ENCODE data around the gene WDHD1.
A peak's percentile ranks its signal among the peaks of the same experiment; 100 is the strongest.
"Not testable (repeated sequence)": the region's sequence is repeated elsewhere in the genome, so short reads cannot be mapped to it uniquely, and the experiment has no call there.

Gene WDHD1

DNA sequence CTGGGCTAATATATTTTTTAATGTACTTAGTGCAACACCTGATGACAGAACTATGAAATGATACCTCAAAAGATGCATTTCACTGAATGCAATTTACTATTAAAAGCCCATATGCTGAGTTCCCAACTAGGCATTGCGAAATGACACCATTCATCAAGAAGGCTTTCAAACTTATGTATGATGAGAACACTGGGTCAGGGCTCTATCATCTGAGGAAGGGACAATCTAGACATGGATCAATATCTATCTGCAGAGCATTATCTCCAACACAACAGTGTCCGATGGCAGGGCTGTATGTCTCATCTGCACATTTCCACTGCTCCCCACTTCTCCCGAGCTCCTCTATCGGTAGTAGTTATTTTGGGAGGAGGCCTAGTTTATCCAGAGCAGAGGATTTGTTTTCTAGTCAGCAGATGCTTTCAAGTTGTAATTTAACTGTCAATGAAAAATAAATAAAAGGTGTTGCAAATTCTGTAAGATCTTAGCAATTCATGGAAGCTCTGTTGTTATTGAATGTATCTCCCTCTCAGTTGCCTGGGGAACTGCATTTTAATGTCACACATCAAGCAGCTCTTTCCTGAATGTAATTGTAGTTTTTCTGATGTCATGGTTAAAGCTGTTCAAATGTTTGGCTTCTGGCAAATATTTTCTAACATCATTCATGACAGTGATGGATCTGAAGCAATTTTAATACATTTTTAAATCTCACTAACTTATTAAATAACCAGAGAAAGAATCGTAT lies 116.9 kb downstream of the WDHD1 start:
- H3K79me2 ChIP-seq (ENCODE audit: control insufficient read depth, insufficient read depth, low read length, unreplicated experiment), result no peaks in the 10 kb centered on the region
- H3K4me3 ChIP-seq (ENCODE audit: low read depth, low read length), result no peak overlapping the region
- H2AFZ ChIP-seq (ENCODE audit: low read length, unreplicated experiment), result no peak overlapping the region
- H3K36me3 ChIP-seq (ENCODE audit: insufficient read depth, low read length), result no peaks in the 10 kb centered on the region
- no peaks in the 10 kb centered on the region for H3K27me3 ChIP-seq (ENCODE audit: insufficient read depth, low read length)
- no peak overlapping the region for H3K27ac ChIP-seq (ENCODE audit: low read depth, low read length)
- no peaks in the 10 kb centered on the region for H3K4me1 ChIP-seq (ENCODE audit: control insufficient read depth, insufficient read depth, low read length, unreplicated experiment)

DNA sequence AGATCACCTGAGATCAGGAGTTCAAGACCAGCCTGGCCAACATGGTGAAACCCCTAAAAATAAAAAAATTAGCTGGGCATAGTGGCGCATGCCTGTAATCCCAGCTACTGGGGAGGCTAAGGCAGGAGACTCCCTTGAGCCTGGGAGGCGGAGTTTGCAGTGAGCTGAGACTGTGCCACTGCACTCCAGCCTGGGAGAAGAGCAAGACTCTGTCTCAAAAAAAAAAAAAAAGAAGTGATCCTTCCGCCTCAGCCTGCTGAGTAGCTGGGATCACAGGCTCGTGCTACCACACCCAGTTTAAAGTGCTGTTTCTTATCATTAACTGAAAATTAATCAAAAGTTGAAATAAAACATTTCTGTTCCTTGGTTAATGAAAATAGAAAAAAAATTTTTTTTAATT lies 117.9 kb downstream of the WDHD1 start:
- H3K79me2 ChIP-seq (ENCODE audit: control insufficient read depth, insufficient read depth, low read length, unreplicated experiment); H3K27ac ChIP-seq (ENCODE audit: low read depth, low read length); H3K4me1 ChIP-seq (ENCODE audit: control insufficient read depth, insufficient read depth, low read length, unreplicated experiment); H2AFZ ChIP-seq (ENCODE audit: low read length, unreplicated experiment); H3K27me3 ChIP-seq (ENCODE audit: insufficient read depth, low read length); H3K4me3 ChIP-seq (ENCODE audit: low read depth, low read length); H3K36me3 ChIP-seq (ENCODE audit: insufficient read depth, low read length): not testable (repeated sequence)

DNA sequence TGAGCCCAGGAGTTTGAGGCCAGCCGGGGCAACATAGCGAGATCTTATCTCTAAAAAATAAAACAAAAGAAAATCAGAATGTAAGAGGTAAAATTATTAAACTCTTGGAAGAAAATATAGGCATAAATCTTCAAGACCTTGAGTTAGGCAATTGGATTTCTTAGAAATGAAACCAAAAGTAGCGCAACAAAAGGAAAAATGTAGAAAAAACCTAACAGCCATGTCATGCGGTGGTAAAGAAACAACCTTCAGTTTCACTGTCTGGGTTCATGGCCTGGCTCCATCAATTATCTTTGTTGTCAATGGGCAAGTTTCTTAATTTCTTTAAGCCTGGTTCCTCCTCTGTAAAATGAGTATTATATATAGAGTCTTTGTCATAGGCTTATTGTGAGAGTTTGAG lies 118.7 kb downstream of the WDHD1 start:
- Histone ChIP-seq H3K27me3 (ENCODE audit: insufficient read depth, low read length) (no peaks in the 10 kb centered on the region), H3K27ac (ENCODE audit: low read depth, low read length) (no peak overlapping the region), H2AFZ (ENCODE audit: low read length, unreplicated experiment) (no peak overlapping the region), H3K4me3 (ENCODE audit: low read depth, low read length) (no peak overlapping the region), H3K36me3 (ENCODE audit: insufficient read depth, low read length) (no peaks in the 10 kb centered on the region), H3K4me1 (ENCODE audit: control insufficient read depth, insufficient read depth, low read length, unreplicated experiment) (no peaks in the 10 kb centered on the region), H3K79me2 (ENCODE audit: control insufficient read depth, insufficient read depth, low read length, unreplicated experiment) (no peaks in the 10 kb centered on the region)

DNA sequence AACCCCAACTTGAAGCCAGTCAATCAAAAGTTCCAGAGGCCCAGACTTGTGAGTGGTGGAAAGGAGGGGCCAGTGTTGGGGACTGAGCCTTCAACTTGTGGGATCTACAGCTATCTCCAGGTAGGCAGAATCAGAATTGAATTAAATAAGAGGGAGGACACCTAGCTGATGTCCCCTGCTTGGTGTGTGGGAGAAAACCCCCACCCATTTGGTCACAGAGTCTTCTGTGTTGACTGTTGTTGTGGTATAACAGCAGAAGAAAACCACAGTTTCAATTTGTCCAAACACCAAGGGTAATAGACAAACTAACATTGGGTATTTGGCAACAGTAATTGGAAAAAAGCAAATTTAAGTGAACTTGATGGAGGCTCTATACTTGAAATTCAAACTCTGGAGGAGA lies 120.8 kb downstream of the WDHD1 start:
- H3K36me3 ChIP-seq (ENCODE audit: insufficient read depth, low read length), result no peaks in the 10 kb centered on the region

DNA sequence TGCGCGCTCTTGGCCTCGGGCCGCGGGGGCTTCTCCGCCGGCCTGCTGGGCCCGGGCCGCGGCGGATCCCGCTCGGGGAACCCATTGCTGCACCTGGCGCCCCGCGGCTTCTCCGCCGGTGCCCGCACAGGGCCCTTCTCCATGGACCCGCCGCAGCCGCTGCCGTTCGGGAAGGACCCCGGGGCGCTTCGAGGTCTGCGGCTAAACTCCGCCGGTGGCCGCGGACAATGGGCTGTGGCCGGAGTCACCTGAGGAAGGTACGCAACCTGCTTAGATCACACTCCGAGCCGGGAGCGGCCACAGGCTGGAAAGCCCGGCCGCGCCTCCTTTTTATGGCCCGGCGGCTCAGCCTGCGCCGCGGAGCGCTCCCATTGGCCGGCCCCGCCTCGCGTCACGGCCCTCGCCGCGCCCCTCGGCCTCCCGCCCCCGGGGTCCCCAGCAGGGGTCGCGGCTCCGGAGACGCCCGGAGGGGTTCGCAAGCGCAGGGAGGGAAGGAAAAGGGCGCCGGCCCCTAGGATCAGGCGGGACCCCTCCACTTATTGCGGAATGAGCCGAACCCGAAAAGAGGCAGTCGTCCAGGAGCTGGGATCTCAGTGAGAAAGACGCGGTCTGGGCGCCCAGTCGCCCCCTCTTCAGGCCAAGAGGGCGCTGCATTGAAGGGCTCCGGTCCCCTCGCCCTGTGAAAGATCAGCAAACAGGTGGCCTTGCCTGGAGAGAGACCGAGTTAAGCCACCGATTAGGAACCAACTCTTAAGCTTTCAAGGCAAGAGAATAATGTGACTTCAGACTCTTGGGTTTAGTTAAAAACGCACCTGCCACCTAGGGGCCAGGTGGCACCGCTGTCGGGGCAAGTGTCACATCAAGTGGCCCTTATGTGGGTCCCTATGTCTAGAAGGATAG lies 124.1 kb downstream of the WDHD1 start, which contains the start of gene GCH1:
Gene GCH1 (minus strand): TSS at position 306 of the 900 bp plus-strand sequence. CDS start 163 bp downstream, at position 143.
- H3K79me2 ChIP-seq (ENCODE audit: control insufficient read depth, insufficient read depth, low read length, unreplicated experiment), result no peaks in the 10 kb centered on the region
- H3K27me3 ChIP-seq (ENCODE audit: insufficient read depth, low read length), result no peaks in the 10 kb centered on the region
- peak within 1 kb of the TSS; percentile 78 for H2AFZ ChIP-seq (ENCODE audit: low read length, unreplicated experiment)
- H3K4me1 ChIP-seq (ENCODE audit: control insufficient read depth, insufficient read depth, low read length, unreplicated experiment), result peaks cover 3% of the 10 kb centered on the region
- H3K36me3 ChIP-seq (ENCODE audit: insufficient read depth, low read length), result no peaks in the 10 kb centered on the region
- H3K4me3 ChIP-seq (ENCODE audit: low read depth, low read length), result peak within 1 kb of the TSS; percentile 90
- no peak within 1 kb of the TSS; the same call in 1 of the 2 replicates for H3K27ac ChIP-seq (ENCODE audit: low read depth, low read length)

More for the DNA sequence above, 120.8 kb downstream of the WDHD1 start:
- Histone ChIP-seq H3K79me2 (ENCODE audit: control insufficient read depth, insufficient read depth, low read length, unreplicated experiment) (no peaks in the 10 kb centered on the region), H3K27me3 (ENCODE audit: insufficient read depth, low read length) (no peaks in the 10 kb centered on the region), H3K4me1 (ENCODE audit: control insufficient read depth, insufficient read depth, low read length, unreplicated experiment) (peaks cover 3% of the 10 kb centered on the region), H3K4me3 (ENCODE audit: low read depth, low read length) (no peak overlapping the region), H2AFZ (ENCODE audit: low read length, unreplicated experiment) (no peak overlapping the region), H3K27ac (ENCODE audit: low read depth, low read length) (no peak overlapping the region)

DNA sequence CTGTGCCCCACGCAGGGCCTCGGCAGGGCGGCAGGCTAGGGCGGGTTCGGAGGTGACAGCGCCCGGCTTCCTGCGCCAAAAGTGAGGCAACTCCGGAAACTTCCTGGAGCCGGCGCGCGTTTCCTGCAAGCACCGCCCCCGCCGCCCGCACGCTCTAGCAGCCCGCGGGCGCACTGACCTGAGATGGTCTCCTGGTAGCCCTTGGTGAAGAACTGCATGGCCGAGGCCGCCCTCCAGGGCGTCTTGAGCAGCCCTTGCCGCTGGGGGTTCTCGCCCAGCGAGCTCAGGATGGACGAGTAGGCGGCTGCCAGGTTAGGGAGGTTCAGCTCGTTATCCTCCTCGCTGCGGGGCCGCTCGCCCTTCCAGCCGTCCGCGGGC lies 124.8 kb downstream of the WDHD1 start:
- Histone ChIP-seq H3K79me2 (ENCODE audit: control insufficient read depth, insufficient read depth, low read length, unreplicated experiment) (no peaks in the 10 kb centered on the region), H3K4me3 (ENCODE audit: low read depth, low read length) (peak overlapping the region; percentile 90), H2AFZ (ENCODE audit: low read length, unreplicated experiment) (peak overlapping the region; percentile 78), H3K4me1 (ENCODE audit: control insufficient read depth, insufficient read depth, low read length, unreplicated experiment) (peaks cover 3% of the 10 kb centered on the region), H3K27ac (ENCODE audit: low read depth, low read length) (no peak overlapping the region; the same call in 1 of the 2 replicates), H3K27me3 (ENCODE audit: insufficient read depth, low read length) (no peaks in the 10 kb centered on the region), H3K36me3 (ENCODE audit: insufficient read depth, low read length) (no peaks in the 10 kb centered on the region)

DNA sequence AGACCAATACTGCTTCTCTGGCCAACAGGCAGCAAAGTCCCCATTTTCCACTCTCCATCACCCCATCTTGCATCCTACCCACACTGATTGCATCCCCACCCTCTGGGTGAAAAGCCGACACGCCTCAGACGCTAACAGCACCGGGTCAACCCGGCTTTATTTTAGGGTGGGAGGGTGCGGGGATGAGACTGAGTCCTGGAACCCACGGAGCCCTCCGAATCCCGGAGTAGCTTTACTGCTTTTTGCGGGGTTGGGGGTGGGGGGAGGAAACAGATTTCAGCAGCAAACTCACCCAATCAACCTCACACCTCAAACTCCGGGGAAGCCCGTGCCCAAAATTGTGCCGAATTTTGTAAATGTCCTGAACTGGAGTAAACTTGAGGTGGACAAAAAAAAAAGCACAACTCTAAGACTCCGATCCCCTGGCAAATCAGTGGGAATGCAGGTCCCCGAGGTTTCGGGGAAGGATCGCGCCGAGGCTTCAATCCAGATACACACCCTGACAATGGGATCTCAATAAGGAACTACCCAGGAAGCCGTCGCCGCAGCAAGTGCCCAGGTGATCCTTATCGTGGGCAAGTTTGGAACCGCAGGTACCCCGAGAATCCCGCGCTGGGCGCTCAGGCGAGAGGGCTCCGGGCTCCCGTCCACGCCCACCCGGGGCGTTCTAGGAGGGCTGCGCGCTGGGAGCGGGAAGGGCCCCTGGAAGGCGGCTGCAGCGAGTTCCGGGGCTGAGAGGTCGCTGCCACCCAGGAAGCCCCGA lies 125.3 kb downstream of the WDHD1 start:
- Histone ChIP-seq H3K4me3 (ENCODE audit: low read depth, low read length) (peak overlapping the region; percentile 90), H3K36me3 (ENCODE audit: insufficient read depth, low read length) (no peaks in the 10 kb centered on the region), H3K27me3 (ENCODE audit: insufficient read depth, low read length) (no peaks in the 10 kb centered on the region), H3K27ac (ENCODE audit: low read depth, low read length) (peak overlapping the region; percentile 45; the same call in 1 of the 2 replicates), H3K79me2 (ENCODE audit: control insufficient read depth, insufficient read depth, low read length, unreplicated experiment) (no peaks in the 10 kb centered on the region), H3K4me1 (ENCODE audit: control insufficient read depth, insufficient read depth, low read length, unreplicated experiment) (peaks cover 3% of the 10 kb centered on the region), H2AFZ (ENCODE audit: low read length, unreplicated experiment) (peak overlapping the region; percentile 78)

DNA sequence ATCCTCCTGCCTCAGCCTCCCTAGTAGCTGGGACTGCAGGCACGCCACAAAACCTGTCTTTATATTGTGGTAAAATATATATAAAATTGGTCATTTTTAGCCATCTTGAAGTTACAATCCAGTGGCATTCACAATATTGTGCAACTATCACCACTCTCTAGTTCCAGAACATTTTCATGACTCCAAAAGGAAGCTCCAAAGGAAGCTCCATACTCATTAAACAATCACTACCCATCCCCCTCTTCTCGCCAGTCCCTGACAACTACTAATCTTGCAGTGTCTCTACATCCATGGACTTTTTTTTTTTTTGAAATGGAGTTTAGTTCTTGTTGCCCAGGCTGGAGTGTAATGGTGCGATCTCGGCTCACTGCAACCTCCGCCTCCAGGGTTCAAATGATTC lies 127.3 kb downstream of the WDHD1 start:
- no peak overlapping the region for H3K27ac ChIP-seq (ENCODE audit: low read depth, low read length)
- H3K4me3 ChIP-seq (ENCODE audit: low read depth, low read length), result no peak overlapping the region
- peaks cover 12% of the 10 kb centered on the region for H3K4me1 ChIP-seq (ENCODE audit: control insufficient read depth, insufficient read depth, low read length, unreplicated experiment)
- H3K79me2 ChIP-seq (ENCODE audit: control insufficient read depth, insufficient read depth, low read length, unreplicated experiment), result no peaks in the 10 kb centered on the region
- no peak overlapping the region for H2AFZ ChIP-seq (ENCODE audit: low read length, unreplicated experiment)
- no peaks in the 10 kb centered on the region for H3K27me3 ChIP-seq (ENCODE audit: insufficient read depth, low read length)
- H3K36me3 ChIP-seq (ENCODE audit: insufficient read depth, low read length), result no peaks in the 10 kb centered on the region

DNA sequence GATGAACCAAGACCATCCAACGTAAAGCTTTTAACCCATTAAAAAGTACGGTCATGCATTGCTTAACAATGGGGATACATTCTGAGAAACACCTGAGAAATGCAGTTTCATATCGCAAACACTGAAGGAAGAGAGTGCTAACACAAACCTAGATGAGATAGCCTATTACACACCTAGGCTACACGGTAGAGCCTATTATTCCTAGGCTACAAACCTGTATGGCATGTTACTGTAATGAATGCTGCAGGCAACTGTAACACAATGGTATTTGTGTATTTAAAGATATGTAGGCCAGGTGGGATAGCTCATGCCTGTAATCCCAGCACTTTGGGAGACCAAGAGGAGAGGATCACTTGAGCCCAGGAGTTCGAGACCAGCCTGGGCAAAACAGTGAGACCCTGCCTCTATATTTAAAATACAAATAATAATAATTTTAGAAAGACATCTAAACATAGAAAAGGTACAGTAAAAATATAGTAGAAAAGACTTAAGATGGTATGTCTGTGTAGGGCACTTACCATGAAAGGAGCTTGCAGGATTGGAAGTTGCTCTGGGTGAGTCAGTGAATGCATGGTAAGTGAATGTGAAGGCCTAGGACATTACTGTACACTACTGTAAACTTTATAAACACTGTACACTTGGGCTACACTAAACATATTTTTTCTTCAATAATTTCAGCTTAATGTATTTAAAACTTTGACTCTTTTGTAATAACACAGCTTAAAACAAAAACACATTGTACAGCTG lies 128.9 kb downstream of the WDHD1 start:
- H3K4me3 ChIP-seq (ENCODE audit: low read depth, low read length); H3K79me2 ChIP-seq (ENCODE audit: control insufficient read depth, insufficient read depth, low read length, unreplicated experiment); H3K36me3 ChIP-seq (ENCODE audit: insufficient read depth, low read length); H3K27me3 ChIP-seq (ENCODE audit: insufficient read depth, low read length); H3K4me1 ChIP-seq (ENCODE audit: control insufficient read depth, insufficient read depth, low read length, unreplicated experiment); H3K27ac ChIP-seq (ENCODE audit: low read depth, low read length); H2AFZ ChIP-seq (ENCODE audit: low read length, unreplicated experiment): not testable (repeated sequence)

DNA sequence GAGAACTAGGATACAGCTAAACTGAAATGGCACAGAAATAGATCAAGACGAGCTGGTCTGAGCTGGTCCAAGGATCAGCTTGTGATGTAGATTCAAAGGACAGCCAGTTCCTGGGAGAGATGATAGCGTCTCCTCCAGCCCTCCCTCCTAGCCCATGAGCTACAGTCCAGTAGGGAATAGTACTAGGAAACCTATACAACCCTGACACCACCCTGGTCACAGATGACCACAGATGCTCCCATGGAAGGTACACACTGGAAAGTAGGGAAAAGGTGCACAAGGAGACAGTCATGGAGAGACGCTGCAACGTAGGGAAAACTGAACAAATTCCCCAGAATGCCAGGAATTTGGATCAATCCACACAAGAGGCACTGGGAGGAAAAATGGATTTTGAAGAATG lies 131.2 kb downstream of the WDHD1 start:
- no peaks in the 10 kb centered on the region for H3K27me3 ChIP-seq (ENCODE audit: insufficient read depth, low read length)
- H2AFZ ChIP-seq (ENCODE audit: low read length, unreplicated experiment), result peak overlapping the region; percentile 2
- H3K36me3 ChIP-seq (ENCODE audit: insufficient read depth, low read length), result no peaks in the 10 kb centered on the region
- H3K4me1 ChIP-seq (ENCODE audit: control insufficient read depth, insufficient read depth, low read length, unreplicated experiment), result peaks cover 9% of the 10 kb centered on the region
- H3K27ac ChIP-seq (ENCODE audit: low read depth, low read length), result no peak overlapping the region
- no peaks in the 10 kb centered on the region for H3K79me2 ChIP-seq (ENCODE audit: control insufficient read depth, insufficient read depth, low read length, unreplicated experiment)
- H3K4me3 ChIP-seq (ENCODE audit: low read depth, low read length), result no peak overlapping the region
